SK-N-SH treated with all-trans-retinoic acid at 6 μM for 48 hours (cell line): ENCODE measurements around the gene TRPM7.

Source experiments
- ATAC-seq: fragments of 200-7000 bp; cut with Tn5 transposase; 3 replicates; pipeline ENCODE4 v1.9.1; 2020; ENCODE audit warnings: mild to moderate bottlenecking, moderate library complexity
- BACH2 ChIP-seq: fragments of 250-450 bp; sonication (Bioruptor Pico); IDR thresholded peaks from 2 replicates; pipeline ENCODE4 v1.9.0; 2021; ENCODE audit warnings: mild to moderate bottlenecking, borderline replicate concordance
- CREB5 ChIP-seq: fragments of 250-450 bp; sonication (Bioruptor Pico); IDR thresholded peaks from 2 replicates; pipeline ENCODE4 v1.5.1; 2020; ENCODE audit warnings: low read depth, mild to moderate bottlenecking, moderate library complexity
- CSRNP3 ChIP-seq: fragments of 250-450 bp; sonication (Bioruptor Pico); IDR thresholded peaks from 2 replicates; pipeline ENCODE4 v1.5.1; 2021; ENCODE audit warnings: mild to moderate bottlenecking, moderate library complexity
- ESRRG ChIP-seq: fragments of 250-450 bp; sonication (Bioruptor Pico); IDR thresholded peaks from 2 replicates; pipeline ENCODE4 v1.6.1; 2021; ENCODE audit warnings: mild to moderate bottlenecking
- GLIS3 ChIP-seq: fragments of 250-450 bp; sonication (Bioruptor Pico); IDR thresholded peaks from 2 replicates; pipeline ENCODE4 v1.5.0; 2020; ENCODE audit warnings: mild to moderate bottlenecking, moderate library complexity
- OSR1 ChIP-seq: fragments of 250-450 bp; sonication (Bioruptor Pico); IDR thresholded peaks from 2 replicates; pipeline ENCODE4 v1.8.0; 2022; ENCODE audit warnings: moderate library complexity, mild to moderate bottlenecking, inconsistent platforms
- PATZ1 ChIP-seq: fragments of 250-450 bp; sonication (Bioruptor Pico); IDR thresholded peaks from 2 replicates; pipeline ENCODE4 v1.8.0; 2020; ENCODE audit warnings: mild to moderate bottlenecking, moderate library complexity, borderline replicate concordance
- POU6F1 ChIP-seq: fragments of 250-450 bp; sonication (Bioruptor Pico); IDR thresholded peaks from 2 replicates; pipeline ENCODE4 v1.8.0; 2021; ENCODE audit warnings: low read depth, mild to moderate bottlenecking, moderate library complexity, borderline replicate concordance
- PPARA ChIP-seq: fragments of 250-450 bp; sonication (Bioruptor Pico); IDR thresholded peaks from 2 replicates; pipeline ENCODE4 v1.5.0; 2020; ENCODE audit warnings: mild to moderate bottlenecking, borderline replicate concordance
- RARB ChIP-seq: fragments of 250-450 bp; sonication (Bioruptor Pico); IDR thresholded peaks from 2 replicates; pipeline ENCODE4 v1.8.0; 2021; ENCODE audit warnings: mild to moderate bottlenecking, moderate library complexity
- TCF4 ChIP-seq: fragments of 250-450 bp; sonication (Bioruptor Pico); IDR thresholded peaks from 2 replicates; pipeline ENCODE4 v1.8.0; 2021; ENCODE audit warnings: mild to moderate bottlenecking, moderate library complexity, borderline replicate concordance
- TOX ChIP-seq: fragments of 250-450 bp; sonication (Bioruptor Pico); IDR thresholded peaks from 2 replicates; pipeline ENCODE4 v1.8.0; 2021; ENCODE audit warnings: mild to moderate bottlenecking, moderate library complexity, borderline replicate concordance
- TSHZ2 ChIP-seq: fragments of 250-450 bp; sonication (Bioruptor Pico); IDR thresholded peaks from 2 replicates; pipeline ENCODE4 v1.5.0; 2020; ENCODE audit warnings: mild to moderate bottlenecking, moderate library complexity
- ZC3H10 ChIP-seq: fragments of 250-450 bp; sonication (Bioruptor Pico); IDR thresholded peaks from 2 replicates; pipeline ENCODE4 v1.5.1; 2021; ENCODE audit warnings: mild to moderate bottlenecking, moderate library complexity
- ZFP3 ChIP-seq: fragments of 250-450 bp; sonication (Bioruptor Pico); IDR thresholded peaks from 2 replicates; pipeline ENCODE4 v1.5.0; 2020; ENCODE audit warnings: mild to moderate bottlenecking, moderate library complexity
- ZFP30 ChIP-seq: fragments of 450-650 bp; formaldehyde crosslinking; IDR thresholded peaks from 2 replicates; pipeline ENCODE4 v1.5.0; 2022; ENCODE audit warnings: mild to moderate bottlenecking, moderate library complexity
- ZNF565 ChIP-seq: fragments of 450-650 bp; formaldehyde crosslinking; conservative IDR thresholded peaks from 2 replicates; pipeline ENCODE4 v1.5.0; 2020; ENCODE audit warnings: low read depth, mild to moderate bottlenecking, moderate library complexity
- ZNF70 ChIP-seq: fragments of 450-650 bp; formaldehyde crosslinking; IDR thresholded peaks from 2 replicates; pipeline ENCODE4 v1.5.0; 2020; ENCODE audit warnings: mild to moderate bottlenecking, moderate library complexity
- ZNF8 ChIP-seq: fragments of 450-650 bp; formaldehyde crosslinking; IDR thresholded peaks from 2 replicates; pipeline ENCODE4 v1.5.0; 2020; ENCODE audit warnings: mild to moderate bottlenecking, moderate library complexity

Gene TRPM7

GRCh38 chr15:50652671-50653070 lies 33.9 kb downstream of the TRPM7 start (continued):
- TF ChIP-seq BACH2 (CRISPR knock-in tag) (no peak), CSRNP3 (CRISPR knock-in tag) (no peak), ZFP3 (no peak), ZNF70 (no peak), CREB5 (CRISPR knock-in tag) (no peak)

- TF ChIP-seq TSHZ2 (CRISPR knock-in tag) (no peak), ZNF565 (no peak), POU6F1 (CRISPR knock-in tag) (no peak), PPARA (CRISPR knock-in tag) (no peak), ZNF8 (no peak), OSR1 (no peak), TCF4 (CRISPR knock-in tag) (no peak), ZNF70 (no peak), ZC3H10 (no peak), PATZ1 (CRISPR knock-in tag) (no peak)
- TF ChIP-seq, all 23 proteins: peak for 0
- no peak for ATAC-seq
These were observed 45.3 kb downstream of the TRPM7 start for GRCh38 chr15:50641318-50641717.

GRCh38 chr15:50636146-50636545 lies 50.5 kb downstream of the TRPM7 start:
- ATAC-seq, result no peak

More at GRCh38 chr15:50636146-50636545, 50.5 kb downstream of the TRPM7 start:
- TF ChIP-seq GLIS3 (CRISPR knock-in tag) (no peak), TOX (CRISPR knock-in tag) (no peak), PPARA (CRISPR knock-in tag) (no peak), TSHZ2 (CRISPR knock-in tag) (no peak), BACH2 (CRISPR knock-in tag) (no peak), CSRNP3 (CRISPR knock-in tag) (no peak), ZFP3 (no peak), POU6F1 (CRISPR knock-in tag) (no peak), RARB (CRISPR knock-in tag) (no peak), OSR1 (no peak), ZC3H10 (no peak), TCF4 (CRISPR knock-in tag) (no peak), ESRRG (CRISPR knock-in tag) (no peak), CREB5 (CRISPR knock-in tag) (no peak), ZNF8 (no peak), ZFP30 (CRISPR knock-in tag) (no peak)
